Measurements from ENCODE around the gene RRP9. TPM values are rescaled to one million over a fixed set of nuclear protein-coding genes. Genes with fewer than 3 reads are reported as not detected.

Gene RRP9
- total and polyA plus RNA-seq, 4 donors: 8.2 to 47.6 (median 33.5) TPM

DNA sequence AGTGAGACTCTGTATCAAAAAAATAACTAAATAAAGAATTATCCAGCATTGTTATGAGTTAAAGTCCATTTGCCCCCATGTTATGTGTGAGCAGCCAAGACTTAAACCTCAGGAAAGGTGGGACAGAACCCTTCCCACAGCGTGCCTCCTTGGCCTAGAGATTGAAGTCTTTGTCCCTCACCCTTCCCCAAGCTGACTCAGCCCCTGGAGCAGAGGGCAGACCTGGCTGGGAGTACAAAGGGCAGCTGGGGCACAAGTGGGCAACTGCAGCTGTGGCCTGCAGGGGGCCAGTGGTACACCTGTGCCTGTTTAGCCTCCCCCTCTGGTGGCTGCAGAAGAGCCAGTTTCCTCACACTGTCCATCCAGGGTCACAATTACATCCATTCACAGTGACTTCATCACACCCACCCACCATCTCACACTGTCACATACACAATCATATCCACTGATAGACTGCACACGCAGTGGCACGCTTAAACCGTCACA, 40.7 kb upstream of the RRP9 start:
- Histone ChIP-seq H3K27me3 (ENCODE audit: control insufficient read depth in 3 of 3, insufficient read depth in 3 of 3, low read length in 2 of 3) (no peaks in the 10 kb centered on the region), H3K27ac (ENCODE audit: low read depth in 1 of 2, low read length in 1 of 2) (peak overlapping the region; percentile 97), H3K9ac (ENCODE audit: insufficient read depth in 1 of 2, low read length in 2 of 2) (peak overlapping the region in 1 of 2 donors; percentile 91), H3K9me3 (ENCODE audit: control insufficient read depth in 4 of 4, insufficient read depth in 3 of 4, low read length in 3 of 4) (no peaks in the 10 kb centered on the region), H3K36me3 (ENCODE audit: control insufficient read depth in 4 of 4, insufficient read depth in 4 of 4, low read length in 4 of 4) (peaks cover 0 to 8% (median 3%) of the 10 kb centered on the region in 4 donors), H3K4me3 (peak overlapping the region; percentile 49), H3K4me1 (ENCODE audit: control insufficient read depth in 5 of 5, insufficient read depth in 5 of 5, low read length in 5 of 5) (peaks cover 4 to 21% (median 9%) of the 10 kb centered on the region in 5 donors)
- WGBS, 2 donors: 5 to 6% methylated on average over 4 of the region's 4 CpGs
- peak in 1 of 3 donors; percentile 41 for DNase-seq
- TF ChIP-seq CTCF (IDR thresholded peaks at IDR 0.05; ENCODE audit: control extremely low read depth, extremely low read depth): no peak
- ATAC-seq (ENCODE audit: insufficient read depth, low FRiP score): peak; percentile 13

DNA sequence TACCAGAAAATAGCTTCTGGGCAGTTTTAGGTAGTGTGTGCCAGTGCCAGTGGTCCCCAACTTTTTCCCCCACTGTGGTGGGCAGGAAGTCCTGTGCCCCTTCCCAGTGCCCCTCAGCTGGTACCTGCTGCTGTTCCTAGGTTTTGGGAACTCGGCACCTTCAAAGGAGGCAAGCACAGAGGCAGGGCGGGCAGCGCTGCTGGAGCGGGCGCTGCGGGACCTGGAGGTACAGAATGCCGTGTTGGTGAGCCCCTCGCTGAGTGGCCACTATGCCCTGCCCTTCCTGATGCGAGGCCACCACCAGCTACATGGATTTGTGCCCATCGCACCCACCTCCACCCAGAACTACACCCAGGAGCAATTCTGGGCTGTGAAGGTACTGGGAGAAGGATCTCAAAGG, 38.5 kb upstream of the RRP9 start:
- Histone ChIP-seq H3K36me3 (ENCODE audit: control insufficient read depth in 4 of 4, insufficient read depth in 4 of 4, low read length in 4 of 4) (peaks cover 0 to 8% (median 3%) of the 10 kb centered on the region in 4 donors), H3K27ac (ENCODE audit: low read depth in 1 of 2, low read length in 1 of 2) (peak overlapping the region in 1 of 2 donors; percentile 56), H3K27me3 (ENCODE audit: control insufficient read depth in 3 of 3, insufficient read depth in 3 of 3, low read length in 2 of 3) (no peaks in the 10 kb centered on the region), H3K9me3 (ENCODE audit: control insufficient read depth in 4 of 4, insufficient read depth in 3 of 4, low read length in 3 of 4) (no peaks in the 10 kb centered on the region), H3K4me3 (no peak overlapping the region), H3K4me1 (ENCODE audit: control insufficient read depth in 5 of 5, insufficient read depth in 5 of 5, low read length in 5 of 5) (peaks cover 4 to 30% (median 13%) of the 10 kb centered on the region in 5 donors), H3K9ac (ENCODE audit: insufficient read depth in 1 of 2, low read length in 2 of 2) (no peak overlapping the region)
- no peak for DNase-seq
- no peak for ATAC-seq (ENCODE audit: insufficient read depth, low FRiP score)
- TF ChIP-seq CTCF (IDR thresholded peaks at IDR 0.05; ENCODE audit: control extremely low read depth, extremely low read depth): no peak
- WGBS, 2 donors: 96 to 97% methylated on average over 10 of the region's 10 CpGs

DNA sequence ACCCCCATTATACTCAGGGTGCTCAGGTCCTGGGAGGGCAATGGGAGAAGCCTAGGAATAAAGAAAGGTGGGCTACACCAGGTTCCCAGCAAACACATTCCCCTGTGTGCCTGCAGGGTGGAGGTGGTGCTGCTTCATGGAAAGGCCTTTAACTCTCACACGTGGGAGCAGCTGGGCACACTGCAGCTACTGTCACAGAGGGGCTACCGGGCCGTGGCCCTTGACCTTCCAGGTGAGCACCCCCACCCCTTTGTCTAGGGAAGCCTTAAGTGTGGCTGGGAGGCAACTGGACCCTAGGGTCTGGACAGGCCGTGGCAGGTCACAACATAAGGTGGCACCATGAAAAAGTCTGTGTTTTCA, 36.4 kb upstream of the RRP9 start:
- Histone ChIP-seq H3K36me3 (ENCODE audit: control insufficient read depth in 4 of 4, insufficient read depth in 4 of 4, low read length in 4 of 4) (peaks cover 0 to 8% (median 3%) of the 10 kb centered on the region in 4 donors), H3K27me3 (ENCODE audit: control insufficient read depth in 3 of 3, insufficient read depth in 3 of 3, low read length in 2 of 3) (no peaks in the 10 kb centered on the region), H3K27ac (ENCODE audit: low read depth in 1 of 2, low read length in 1 of 2) (no peak overlapping the region), H3K9ac (ENCODE audit: insufficient read depth in 1 of 2, low read length in 2 of 2) (no peak overlapping the region), H3K9me3 (ENCODE audit: control insufficient read depth in 4 of 4, insufficient read depth in 3 of 4, low read length in 3 of 4) (no peaks in the 10 kb centered on the region), H3K4me3 (no peak overlapping the region), H3K4me1 (ENCODE audit: control insufficient read depth in 5 of 5, insufficient read depth in 5 of 5, low read length in 5 of 5) (peaks cover 0 to 28% (median 16%) of the 10 kb centered on the region in 5 donors)
- no peak for ATAC-seq (ENCODE audit: insufficient read depth, low FRiP score)
- TF ChIP-seq CTCF (IDR thresholded peaks at IDR 0.05; ENCODE audit: control extremely low read depth, extremely low read depth): no peak
- WGBS, 2 donors: 80 to 88% methylated on average over 4 of the region's 4 CpGs
- no peak for DNase-seq
